Activated CD8-positive, alpha-beta memory T cell treated with anti-CD3 and anti-CD28 coated beads for 24 hours (primary cell): ENCODE results near the gene LACTBL1.
"Not testable (repeated sequence)": the region's sequence is repeated elsewhere in the genome, so short reads cannot be mapped to it uniquely, and the experiment has no call there.

Experiments used
- DNase-seq: peaks from one replicate; pipeline ENCODE4 v3.0.0-alpha.2; 2020

The LACTBL1 gene, protein sequence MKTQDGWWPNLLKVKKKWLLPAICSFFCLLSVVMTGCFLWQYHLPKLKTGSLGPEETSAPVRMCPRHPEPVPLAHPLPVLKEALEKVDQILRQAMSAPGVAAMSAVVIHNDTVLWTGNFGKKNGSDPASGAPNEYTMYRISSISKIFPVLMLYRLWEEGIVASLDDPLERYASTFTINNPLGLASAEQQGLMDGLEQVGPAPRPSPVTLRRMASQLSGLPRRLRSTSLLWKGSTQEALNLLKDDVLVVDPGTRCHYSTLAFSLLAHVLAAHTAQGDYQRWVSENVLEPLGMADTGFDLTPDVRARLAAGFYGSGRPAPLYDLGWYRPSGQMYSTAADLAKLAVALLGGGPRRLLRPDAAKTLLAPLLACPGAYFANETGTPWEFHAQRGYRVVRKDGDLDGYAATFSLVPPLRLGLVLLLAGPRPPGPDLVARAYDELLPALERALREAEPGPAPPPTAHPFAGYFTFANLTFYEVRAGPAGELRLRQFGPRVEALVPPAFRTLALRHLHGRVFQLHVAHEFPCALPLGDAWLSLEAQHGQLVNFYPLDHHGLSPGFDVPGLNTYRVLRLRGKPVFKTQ

DNA sequence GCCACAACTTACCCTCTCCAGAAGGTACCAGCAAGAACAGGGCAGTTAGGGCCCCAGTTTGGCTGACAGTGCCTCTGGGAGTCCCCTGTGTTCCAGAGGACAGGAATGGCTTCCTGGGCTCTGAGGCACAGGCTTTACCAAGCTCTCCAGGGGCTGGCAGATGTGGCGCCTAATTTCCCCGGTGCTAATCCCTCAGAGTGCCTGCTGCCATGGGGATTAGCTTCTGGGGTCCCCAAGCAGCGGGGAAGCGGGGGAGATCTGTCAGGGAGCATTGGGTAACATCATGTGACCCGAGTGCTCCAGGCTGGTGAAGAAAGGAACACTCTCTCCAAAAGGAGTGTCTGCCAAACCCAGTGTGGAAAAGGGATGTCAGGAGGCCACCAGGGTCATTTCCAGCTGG lies at the start of gene LACTBL1:
Gene LACTBL1, minus strand, starts transcription at position 107 of the 400 bp plus-strand sequence. CDS start 550 bp downstream, outside the sequence.
- DNase-seq = no peak

DNA sequence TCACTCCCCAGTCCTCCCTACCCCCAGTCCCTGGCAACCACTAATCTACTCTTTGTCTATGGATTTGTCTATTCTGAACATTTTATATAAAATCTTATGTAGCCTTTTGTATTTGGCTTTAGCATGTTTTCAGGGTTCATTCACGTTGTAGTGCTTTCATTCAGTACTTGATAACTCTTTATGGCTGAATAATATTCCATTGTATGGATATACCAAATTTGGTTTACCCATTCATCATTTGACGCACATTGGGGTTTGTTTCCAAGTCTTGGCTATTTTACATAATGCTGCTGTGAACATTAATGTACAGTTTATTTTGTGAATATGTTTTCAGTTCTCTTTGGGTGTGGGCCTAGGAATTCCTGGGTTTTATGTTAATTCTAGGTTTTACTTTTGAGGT lies 49.2 kb upstream of the LACTBL1 start:
- DNase-seq = no peak

DNA sequence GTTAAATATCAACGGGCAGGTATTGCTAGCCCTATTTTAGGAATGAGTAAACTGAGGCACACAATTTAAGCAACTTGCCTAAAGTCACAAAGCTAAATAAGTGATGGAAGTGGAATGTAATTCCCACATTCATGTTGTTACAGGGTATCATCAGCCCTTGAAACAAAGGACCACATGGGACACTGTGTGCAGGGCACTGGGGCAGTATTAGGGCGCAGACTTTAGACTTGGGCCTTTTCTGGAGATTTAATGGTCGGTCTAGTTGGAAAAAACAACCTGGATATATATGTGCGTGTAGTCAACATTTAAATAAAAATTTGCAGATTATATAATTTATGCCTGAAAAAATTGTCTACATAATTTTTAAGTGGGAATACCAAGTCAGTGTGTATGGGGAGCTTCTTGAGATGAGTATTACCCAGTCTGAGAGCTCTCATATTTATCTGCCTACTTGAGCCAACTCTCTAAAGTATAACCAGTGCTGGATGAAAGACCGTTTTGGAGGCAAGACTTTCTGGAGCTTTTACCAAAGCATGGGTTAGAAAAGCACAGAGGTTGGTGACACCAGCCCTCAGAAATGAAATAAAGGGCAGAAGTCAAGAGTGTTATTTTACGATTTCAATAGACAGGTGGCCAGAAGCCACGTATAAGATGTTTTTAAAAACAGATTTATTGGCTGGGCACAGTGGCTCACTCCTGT lies 48.2 kb upstream of the LACTBL1 start:
- DNase-seq = no peak

GRCh38 chr1:23019863-23020625 lies 47.4 kb upstream of the LACTBL1 start:
- DNase-seq = no peak

DNA sequence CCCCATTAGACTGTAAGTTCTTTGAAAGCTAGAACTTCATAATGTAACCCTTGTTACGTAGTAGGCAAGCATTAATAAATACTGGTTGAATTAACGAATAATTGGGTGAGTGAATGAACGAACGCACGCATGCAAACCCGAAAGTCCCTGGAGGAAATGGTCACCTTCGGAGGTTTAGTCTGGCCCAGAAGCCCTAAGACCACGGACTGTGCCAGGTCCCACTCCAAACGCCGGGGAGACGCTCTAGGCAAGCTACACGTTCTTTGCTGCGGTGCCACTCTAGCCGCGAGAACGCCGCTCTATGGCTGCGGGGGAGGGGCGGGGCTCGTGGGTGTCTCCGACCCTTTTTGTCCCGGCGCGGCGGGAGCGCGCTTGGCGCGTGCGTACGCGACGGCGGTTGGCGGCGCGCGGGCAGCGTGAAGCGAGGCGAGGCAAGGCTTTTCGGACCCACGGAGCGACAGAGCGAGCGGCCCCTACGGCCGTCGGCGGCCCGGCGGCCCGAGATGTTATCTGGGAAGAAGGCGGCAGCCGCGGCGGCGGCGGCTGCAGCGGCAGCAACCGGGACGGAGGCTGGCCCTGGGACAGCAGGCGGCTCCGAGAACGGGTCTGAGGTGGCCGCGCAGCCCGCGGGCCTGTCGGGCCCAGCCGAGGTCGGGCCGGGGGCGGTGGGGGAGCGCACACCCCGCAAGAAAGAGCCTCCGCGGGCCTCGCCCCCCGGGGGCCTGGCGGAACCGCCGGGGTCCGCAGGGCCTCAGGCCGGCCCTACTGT lies 46.6 kb upstream of the LACTBL1 start, which contains the start of gene KDM1A:
Gene KDM1A, plus strand, starts transcription at position 375 of the 769 bp plus-strand sequence. Its CDS starts 129 bp downstream, at position 504.
- peak; percentile 98 for DNase-seq

GRCh38 chr1:23018661-23019093 lies 46.0 kb upstream of the LACTBL1 start:
- no peak for DNase-seq

- DNase-seq = no peak
Observed at GRCh38 chr1:23013657-23014056, 41.0 kb upstream of the LACTBL1 start.

DNA sequence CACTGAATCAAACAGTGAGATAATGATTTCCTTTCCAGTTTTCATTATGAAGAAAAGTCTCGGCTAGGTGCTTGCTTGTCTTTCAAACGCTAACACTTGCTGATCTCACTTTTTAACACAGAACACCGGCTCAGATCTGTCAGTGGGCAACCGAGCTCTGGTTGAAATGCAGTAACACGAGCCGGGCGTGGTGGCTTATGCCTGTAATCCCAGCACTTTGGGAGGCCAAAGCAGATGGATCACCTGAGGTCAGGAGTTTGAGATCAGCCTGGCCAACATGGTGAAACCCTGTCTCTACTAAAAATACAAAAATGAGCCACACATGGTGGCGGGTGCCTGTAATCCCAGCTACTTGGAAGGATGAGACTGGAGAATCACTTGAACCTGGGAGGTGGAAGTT lies 37.4 kb upstream of the LACTBL1 start:
- DNase-seq = not testable (repeated sequence)

GRCh38 chr1:23008901-23009300 lies 36.2 kb upstream of the LACTBL1 start:
- DNase-seq = no peak

DNA sequence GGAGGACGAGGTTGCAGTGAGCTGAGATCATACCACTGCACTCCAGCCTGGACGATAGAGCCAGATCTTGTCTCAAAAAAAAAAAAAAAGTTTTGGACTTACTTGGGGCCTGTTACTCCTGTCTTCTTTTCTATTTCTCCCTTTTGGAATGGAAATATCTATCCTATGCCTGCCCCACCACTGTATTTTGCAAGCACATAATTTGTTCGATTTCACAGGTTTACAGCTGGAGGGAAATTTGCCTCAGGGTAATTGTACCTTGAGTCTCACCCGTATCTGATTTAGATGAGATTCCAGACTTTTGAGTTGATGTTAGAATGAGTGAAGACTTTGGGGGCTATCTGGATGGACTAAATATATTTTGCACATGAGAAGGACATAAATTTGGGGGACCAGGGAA lies 34.4 kb upstream of the LACTBL1 start:
- DNase-seq = no peak

DNA sequence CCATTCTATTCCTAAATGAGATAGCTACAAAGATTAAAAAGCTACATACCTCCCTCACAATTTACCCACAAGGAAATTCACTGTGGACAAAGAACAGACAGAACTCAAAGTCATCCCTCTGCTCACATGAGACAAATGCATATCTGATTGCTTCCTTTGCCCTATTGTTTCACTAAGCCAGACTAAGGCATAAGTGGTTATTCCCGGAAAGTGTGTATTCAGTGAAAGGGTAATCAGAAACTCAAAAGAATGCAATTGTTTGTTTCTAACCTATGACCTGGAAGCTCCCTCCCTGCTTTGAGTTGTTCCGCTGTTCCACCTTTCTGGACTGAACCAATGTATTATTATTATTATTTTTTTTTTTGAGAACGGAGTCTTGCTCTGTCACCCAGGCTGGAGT lies 32.1 kb upstream of the LACTBL1 start:
- DNase-seq = not testable (repeated sequence)

- no peak for DNase-seq
Observed at GRCh38 chr1:23004112-23004511, 31.4 kb upstream of the LACTBL1 start.

DNA sequence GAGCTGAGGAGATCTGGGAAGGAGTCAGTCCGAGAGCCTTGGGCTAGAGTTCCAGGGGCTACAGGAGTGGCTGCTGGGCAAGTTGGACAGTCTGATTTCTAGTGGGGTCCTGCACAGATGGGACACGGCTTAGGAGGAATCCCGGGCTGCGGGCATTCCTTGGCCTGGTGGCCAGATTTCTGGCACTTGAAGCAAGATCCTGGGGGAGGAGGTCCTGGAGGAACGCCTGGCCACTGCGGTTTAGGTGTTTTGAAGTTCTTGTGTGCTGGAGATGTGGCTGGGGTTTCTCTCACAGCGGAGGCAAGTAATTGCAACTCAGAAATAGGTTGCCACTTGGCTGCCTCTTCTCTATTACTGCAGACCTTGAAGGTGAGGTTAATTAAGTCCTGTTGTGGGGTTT lies 29.6 kb upstream of the LACTBL1 start:
- DNase-seq = not testable (repeated sequence)

- not testable (repeated sequence) for DNase-seq
Observed at GRCh38 chr1:23000133-23000532, 27.5 kb upstream of the LACTBL1 start.

- not testable (repeated sequence) for DNase-seq
Observed at GRCh38 chr1:22997528-22997927, 24.9 kb upstream of the LACTBL1 start.

DNA sequence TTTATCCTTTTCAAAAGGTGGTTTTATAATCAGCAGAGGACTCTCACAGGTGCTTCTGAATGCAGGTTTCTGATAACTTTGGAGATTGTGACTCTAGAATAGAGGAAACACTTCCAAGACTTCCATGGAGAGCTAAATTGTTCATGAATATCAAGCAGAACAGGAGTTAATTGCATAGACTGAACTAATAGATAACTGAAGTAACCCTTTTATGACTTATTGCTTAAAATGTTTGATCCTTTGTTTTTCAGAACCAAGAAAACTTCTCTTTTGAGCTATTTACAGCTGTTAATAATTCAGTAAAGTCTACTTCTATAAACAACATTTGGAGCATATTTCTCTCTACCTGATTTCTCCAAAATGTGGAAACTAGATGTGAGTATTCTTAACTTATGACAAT lies 23.1 kb upstream of the LACTBL1 start:
- DNase-seq = no peak

GRCh38 chr1:22993220-22993795 lies 20.6 kb upstream of the LACTBL1 start:
- DNase-seq = not testable (repeated sequence)

DNA sequence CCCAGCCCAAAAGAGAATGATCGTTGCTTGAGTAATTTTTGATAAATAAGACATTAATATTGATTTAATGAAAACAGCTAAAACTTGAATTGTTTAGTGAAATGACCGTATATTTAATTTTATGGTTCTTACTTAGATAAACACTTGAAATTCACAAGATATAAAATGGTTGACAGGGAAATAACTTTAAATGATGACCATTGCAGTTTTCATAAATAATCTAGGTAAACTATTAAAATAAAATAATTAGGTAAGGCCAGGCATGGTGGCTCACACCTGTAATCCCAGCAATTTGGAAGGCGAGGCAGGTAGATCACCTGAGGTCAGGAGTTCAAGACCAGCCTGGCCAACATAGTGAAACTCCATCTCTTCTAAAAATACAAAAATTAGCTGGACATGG lies 19.7 kb upstream of the LACTBL1 start:
- not testable (repeated sequence) for DNase-seq

- DNase-seq = no peak
Observed at GRCh38 chr1:22983944-22984343, 11.3 kb upstream of the LACTBL1 start.

DNA sequence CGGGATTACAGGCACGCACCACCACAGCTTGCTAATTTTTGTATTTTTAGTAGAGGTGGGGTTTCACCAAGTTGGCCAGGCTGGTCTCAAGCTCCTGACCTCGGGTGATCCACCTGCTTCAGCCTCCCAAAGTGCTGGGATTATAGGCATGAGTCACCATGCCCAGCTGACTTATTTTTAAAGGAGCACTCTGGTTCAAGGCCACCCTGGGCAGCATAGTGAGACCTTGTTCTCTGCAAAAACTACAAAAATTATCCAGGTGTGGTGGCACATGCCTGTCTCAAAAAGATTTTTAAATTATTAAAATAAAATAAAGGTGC lies 7.8 kb upstream of the LACTBL1 start:
- DNase-seq = not testable (repeated sequence)

DNA sequence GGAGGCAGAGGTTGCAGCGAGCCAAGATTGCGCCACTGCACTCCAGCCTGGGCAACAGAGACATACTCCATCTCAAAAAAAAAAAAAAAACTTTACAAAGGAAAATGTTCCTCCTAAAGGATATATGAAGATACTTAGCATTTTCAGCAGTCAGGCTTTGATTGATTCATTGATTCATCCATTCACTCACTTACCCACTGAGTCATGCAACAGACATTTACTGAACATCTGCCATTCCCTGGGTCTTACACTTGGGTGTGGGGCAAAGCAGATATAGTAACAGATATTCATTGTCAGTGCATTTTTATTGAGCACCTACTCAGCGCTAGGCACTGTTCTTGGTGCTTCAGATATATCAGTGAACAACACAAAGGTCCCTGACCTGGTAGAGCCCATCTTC lies 5.6 kb upstream of the LACTBL1 start:
- no peak for DNase-seq
